HFF-Myc (cell line): Measurements from ENCODE around the gene U2AF2.

Experiments
- DNase-seq: peaks from one replicate; pipeline ENCODE4 v3.0.0-alpha.2; 2011; ENCODE audit warnings: low read depth; ENCODE audit errors: extremely low read depth
- H3K4me3 ChIP-seq: replicated peaks from 2 replicates; pipeline ENCODE4 v1.5.1; 2011; ENCODE audit warnings: low read depth, mild to moderate bottlenecking, control low read depth, low read length
- TF ChIP-seq, protein P1 (sequence below): IDR thresholded peaks from 2 replicates; pipeline ENCODE4 v1.5.1; 2012; ENCODE audit warnings: mild to moderate bottlenecking, low read depth, low read length, control low read depth; ENCODE audit errors: missing control alignments

The U2AF2 gene

GRCh38 chr19:55695511-55696290, 40.9 kb downstream of the U2AF2 start:
- no peak for DNase-seq
- no peak overlapping the region for H3K4me3 ChIP-seq
- TF ChIP-seq, protein P1, sequence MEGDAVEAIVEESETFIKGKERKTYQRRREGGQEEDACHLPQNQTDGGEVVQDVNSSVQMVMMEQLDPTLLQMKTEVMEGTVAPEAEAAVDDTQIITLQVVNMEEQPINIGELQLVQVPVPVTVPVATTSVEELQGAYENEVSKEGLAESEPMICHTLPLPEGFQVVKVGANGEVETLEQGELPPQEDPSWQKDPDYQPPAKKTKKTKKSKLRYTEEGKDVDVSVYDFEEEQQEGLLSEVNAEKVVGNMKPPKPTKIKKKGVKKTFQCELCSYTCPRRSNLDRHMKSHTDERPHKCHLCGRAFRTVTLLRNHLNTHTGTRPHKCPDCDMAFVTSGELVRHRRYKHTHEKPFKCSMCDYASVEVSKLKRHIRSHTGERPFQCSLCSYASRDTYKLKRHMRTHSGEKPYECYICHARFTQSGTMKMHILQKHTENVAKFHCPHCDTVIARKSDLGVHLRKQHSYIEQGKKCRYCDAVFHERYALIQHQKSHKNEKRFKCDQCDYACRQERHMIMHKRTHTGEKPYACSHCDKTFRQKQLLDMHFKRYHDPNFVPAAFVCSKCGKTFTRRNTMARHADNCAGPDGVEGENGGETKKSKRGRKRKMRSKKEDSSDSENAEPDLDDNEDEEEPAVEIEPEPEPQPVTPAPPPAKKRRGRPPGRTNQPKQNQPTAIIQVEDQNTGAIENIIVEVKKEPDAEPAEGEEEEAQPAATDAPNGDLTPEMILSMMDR: no peak

- no peak for DNase-seq
- H3K4me3 ChIP-seq: no peak overlapping the region
- TF ChIP-seq, protein P1: no peak
Observed at GRCh38 chr19:55696301-55697068, 41.6 kb downstream of the U2AF2 start.

DNA sequence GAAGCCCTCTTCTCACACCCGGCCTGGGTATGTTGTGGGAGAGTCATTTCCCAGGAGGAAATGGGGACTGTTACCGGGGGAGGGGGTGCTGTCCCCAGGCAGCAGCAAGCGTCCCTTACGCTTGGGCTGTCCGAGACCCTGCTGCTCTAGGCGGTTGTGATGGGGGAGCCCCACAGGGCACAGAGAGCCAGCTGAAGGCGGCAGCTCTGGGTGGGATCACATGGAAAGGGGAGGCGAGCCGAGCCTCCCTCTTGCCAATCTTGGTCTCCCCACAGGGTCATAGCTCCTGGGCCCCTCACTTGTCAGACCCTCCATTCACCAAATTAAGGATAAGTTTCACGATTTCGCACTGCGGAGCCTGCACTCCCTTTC, 42.2 kb downstream of the U2AF2 start:
- DNase-seq: no peak
- H3K4me3 ChIP-seq: no peak overlapping the region
- TF ChIP-seq, protein P1: no peak

DNA sequence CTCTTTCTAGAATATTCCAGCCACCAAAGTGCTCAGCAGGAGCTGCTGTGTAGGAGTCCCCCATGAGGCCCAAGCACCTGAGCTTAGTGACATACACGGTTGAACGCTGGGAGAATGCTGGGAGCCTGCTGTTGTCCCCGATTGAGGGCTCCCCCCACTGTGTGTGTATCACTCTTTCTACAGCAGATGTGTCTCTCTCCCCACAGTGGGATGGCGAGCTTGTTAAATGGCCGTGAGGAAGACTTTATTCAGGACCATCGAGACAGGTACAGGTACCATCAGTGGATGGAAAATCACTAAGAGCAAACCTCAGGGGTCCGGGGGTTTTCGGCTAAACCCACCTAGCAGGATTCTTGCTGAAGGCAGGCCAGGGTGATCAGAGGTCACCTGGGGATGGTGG, 42.9 kb downstream of the U2AF2 start:
- TF ChIP-seq, protein P1: no peak
- no peak for DNase-seq
- no peak overlapping the region for H3K4me3 ChIP-seq

- no peak for DNase-seq
- TF ChIP-seq, protein P1: no peak
- H3K4me3 ChIP-seq: no peak overlapping the region
Observed at GRCh38 chr19:55698256-55698655, 43.4 kb downstream of the U2AF2 start.

DNA sequence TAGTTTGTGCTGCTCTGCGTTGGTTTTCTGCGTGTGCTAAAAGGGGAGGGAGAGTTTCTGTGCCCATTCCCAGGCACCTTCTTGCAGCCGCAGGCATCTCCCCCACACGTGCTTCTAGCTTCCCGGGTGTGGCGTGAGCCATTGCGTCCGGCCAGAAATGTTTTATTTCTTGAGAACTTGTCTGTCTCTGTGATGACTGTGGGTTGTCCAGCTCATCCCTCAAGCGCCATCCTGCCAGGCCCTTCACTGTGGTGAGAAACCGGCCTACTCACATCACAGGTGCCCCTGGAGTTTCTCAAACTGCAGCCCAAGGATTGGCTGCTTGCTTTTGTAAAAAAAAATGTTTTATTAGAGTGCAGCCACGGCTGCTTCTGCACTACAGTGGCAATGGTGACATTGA, 44.4 kb downstream of the U2AF2 start:
- no peak overlapping the region for H3K4me3 ChIP-seq
- TF ChIP-seq, protein P1: no peak
- no peak for DNase-seq
